Liver (tissue), 9 donors: ENCODE results near the gene GREM2. TPM values are rescaled to one million over a fixed set of nuclear protein-coding genes. Genes with fewer than 3 reads are reported as not detected.
A peak's percentile ranks its signal among the peaks of the same experiment; 100 is the strongest.

Experiments used
- DNase-seq: peaks from one replicate; pipeline ENCODE4 v3.0.0-alpha.2; 2017; ENCODE audit warnings: low spot score
- H3K27ac ChIP-seq, 2 donors: one replicate each; pipeline ENCODE4 v1.7.0; 2013; ENCODE audit warnings: inconsistent platforms in 2 of 2, low read length in 2 of 2, control low read depth in 1 of 2, low read depth in 1 of 2, mild to moderate bottlenecking in 1 of 2
- H3K27me3 ChIP-seq, 4 donors: one replicate each; pipeline versions ENCODE4 v1.6.1 to v1.7.0; 2013; ENCODE audit warnings: low read length in 3 of 4, inconsistent platforms in 1 of 4, mild to moderate bottlenecking in 1 of 4, moderate library complexity in 1 of 4; ENCODE audit not compliant: control insufficient read depth in 4 of 4, insufficient read depth in 4 of 4
- H3K36me3 ChIP-seq, 4 donors: one replicate each; pipeline versions ENCODE4 v1.6.1 to v1.7.0; 2013; ENCODE audit warnings: low read length in 3 of 4, mild to moderate bottlenecking in 3 of 4, low read depth in 1 of 4, moderate library complexity in 1 of 4; ENCODE audit not compliant: control insufficient read depth in 4 of 4, insufficient read depth in 3 of 4
- H3K4me1 ChIP-seq, 4 donors: one replicate each; pipeline versions ENCODE4 v1.6.1 to v1.7.0; 2013; ENCODE audit warnings: low read length in 3 of 4, mild to moderate bottlenecking in 3 of 4, moderate library complexity in 1 of 4; ENCODE audit not compliant: control insufficient read depth in 4 of 4, insufficient read depth in 4 of 4
- H3K4me3 ChIP-seq, 3 donors: one replicate each; pipeline versions ENCODE4 v1.6.1 to v1.7.0; 2013; ENCODE audit warnings: low read length in 3 of 3, control low read depth in 1 of 3, low read depth in 1 of 3, mild to moderate bottlenecking in 1 of 3
- H3K9ac ChIP-seq, 2 donors: one replicate each; pipeline ENCODE4 v1.7.0; 2013; ENCODE audit warnings: low read length in 2 of 2, mild to moderate bottlenecking in 2 of 2, moderate library complexity in 2 of 2, control low read depth in 1 of 2, low read depth in 1 of 2
- H3K9me3 ChIP-seq, 4 donors: one replicate each; pipeline versions ENCODE4 v1.6.1 to v1.7.0; 2013; ENCODE audit warnings: low read length in 3 of 4; ENCODE audit not compliant: control insufficient read depth in 4 of 4
- CTCF ChIP-seq: fragments of 150-350 bp; IDR thresholded peaks from 2 replicates; pipeline ENCODE4 v1.5.1; 2017; ENCODE audit warnings: improper control_type of control experiment, low read depth, low read length; ENCODE audit not compliant: missing input control
- EGR1 ChIP-seq, 2 donors: IDR thresholded peaks; 2 replicates each; pipeline ENCODE4 v1.6.1; 2016 to 2018; ENCODE audit warnings: antibody characterized with exemption in 2 of 2, low read depth in 2 of 2
- FOXA1 ChIP-seq: IDR thresholded peaks from 2 replicates; pipeline ENCODE4 v1.6.1; 2016; ENCODE audit warnings: antibody characterized with exemption
- FOXA2 ChIP-seq: IDR thresholded peaks from 2 replicates; pipeline ENCODE4 v1.6.1; 2016; ENCODE audit warnings: antibody characterized with exemption
- GABPA ChIP-seq, 2 donors: IDR thresholded peaks in 1 of 2; conservative IDR thresholded peaks in 1 of 2; 2 replicates each; pipeline ENCODE4 v1.6.1; 2016; ENCODE audit warnings: antibody characterized with exemption in 2 of 2, mild to moderate bottlenecking in 1 of 2, moderate library complexity in 1 of 2
- HNF4A ChIP-seq, 2 donors: conservative IDR thresholded peaks; 2 replicates each; pipeline ENCODE4 v1.6.1; 2016; ENCODE audit warnings: antibody characterized with exemption in 2 of 2, mild to moderate bottlenecking in 2 of 2
- HNF4G ChIP-seq: IDR thresholded peaks from 2 replicates; pipeline ENCODE4 v1.6.1; 2016; ENCODE audit warnings: antibody characterized with exemption
- JUND ChIP-seq, 2 donors: IDR thresholded peaks; 2 replicates each; pipeline ENCODE4 v1.6.1; 2016; ENCODE audit warnings: antibody characterized with exemption in 2 of 2
- NR2F2 ChIP-seq: IDR thresholded peaks from 2 replicates; pipeline ENCODE4 v1.6.1; 2016; ENCODE audit warnings: antibody characterized with exemption
- RAD21 ChIP-seq, 2 donors: IDR thresholded peaks; 2 replicates each; pipeline ENCODE4 v1.6.1; 2016; ENCODE audit warnings: antibody characterized with exemption in 2 of 2, mild to moderate bottlenecking in 2 of 2
- REST ChIP-seq: IDR thresholded peaks from 2 replicates; pipeline ENCODE4 v1.6.1; 2016; ENCODE audit warnings: antibody characterized with exemption, mild to moderate bottlenecking
- RXRA ChIP-seq, 2 donors: IDR thresholded peaks; 2 replicates each; pipeline ENCODE4 v1.6.1; 2017 to 2018; ENCODE audit warnings: antibody characterized with exemption in 2 of 2, mild to moderate bottlenecking in 1 of 2
- SP1 ChIP-seq: IDR thresholded peaks from 2 replicates; pipeline ENCODE4 v1.6.1; 2018; ENCODE audit warnings: antibody characterized with exemption, mild to moderate bottlenecking
- TAF1 ChIP-seq: conservative IDR thresholded peaks from 2 replicates; pipeline ENCODE4 v1.6.1; 2016; ENCODE audit warnings: antibody characterized with exemption, mild to moderate bottlenecking
- YY1 ChIP-seq: IDR thresholded peaks from 2 replicates; pipeline ENCODE4 v1.6.1; 2016; ENCODE audit warnings: antibody characterized with exemption, mild to moderate bottlenecking
- WGBS: extraction: QIAGEN DNeasy Blood & Tissue Kit; methylation state at CpG from one replicate; pipeline ENCODE4 v1.1.7; 2013; 5-methylcytosine and 5-hydroxymethylcytosine counted together
- polyA plus RNA-seq, 2 donors: library from polyadenylated mRNA; stranded (reverse) in 1 of 2; unstranded in 1 of 2; fragments of 200-250 nt in 1 of 2; fragments of >200 nt in 1 of 2; fragmentation: Nextera tagmentation in 1 of 2; extraction: Ambion mirVana in 1 of 2; gene quantifications; one replicate each; pipeline versions ENCODE4 v1.2.1 to v1.2.3, GENCODE V29; 2013 to 2015
- total RNA-seq, 2 donors: library from RNA; depleted of rRNA; stranded (reverse); fragments of >200 nt; gene quantifications; one replicate each; pipeline ENCODE4 v1.2.3, GENCODE V29; 2014
- TF ChIP-seq, protein P1 (sequence below): IDR thresholded peaks from 2 replicates; pipeline ENCODE4 v1.6.1; 2016; ENCODE audit warnings: antibody characterized with exemption
- TF ChIP-seq, protein P2 (sequence below): IDR thresholded peaks from 2 replicates; pipeline ENCODE4 v1.6.1; 2016; ENCODE audit warnings: antibody characterized with exemption
- donor health status: healthy.
- donor health status: healthy.
- donor health status: healthy.
- donor health status: healthy.
- donor health status: healthy.

The GREM2 gene
- total and polyA plus RNA-seq, 4 donors: 0.19 to 19.5 (median 4.3) TPM

- Histone ChIP-seq H3K27ac (peak overlapping the region; percentile 42 to 72), H3K27me3 (no peaks in the 10 kb centered on the region), H3K4me3 (no peak overlapping the region), H3K9me3 (no peaks in the 10 kb centered on the region), H3K4me1 (peaks cover 3 to 10% (median 7%) of the 10 kb centered on the region in 4 donors), H3K36me3 (peaks cover 0 to 4% (median under 1%) of the 10 kb centered on the region in 4 donors), H3K9ac (no peak overlapping the region)
- TF ChIP-seq GABPA (IDR thresholded peaks at IDR 0.05 in 1 of 2, conservative IDR thresholded peaks at IDR 0.05 in 1 of 2) (no peak), HNF4A (conservative IDR thresholded peaks at IDR 0.05) (peak; percentile 87 to 95), FOXA2 (peak; percentile 32), RXRA (IDR thresholded peaks at IDR 0.05) (peak; percentile 11 to 61), JUND (IDR thresholded peaks at IDR 0.05) (peak in 1 of 2 donors; percentile 61), TAF1 (no peak), RAD21 (IDR thresholded peaks at IDR 0.05) (peak; percentile 31 to 38), SP1 (peak; percentile 83), REST (peak; percentile 59), HNF4G (peak; percentile 65), YY1 (peak; percentile 63)
- TF ChIP-seq, protein P1, sequence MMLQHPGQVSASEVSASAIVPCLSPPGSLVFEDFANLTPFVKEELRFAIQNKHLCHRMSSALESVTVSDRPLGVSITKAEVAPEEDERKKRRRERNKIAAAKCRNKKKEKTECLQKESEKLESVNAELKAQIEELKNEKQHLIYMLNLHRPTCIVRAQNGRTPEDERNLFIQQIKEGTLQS: no peak
- DNase-seq: no peak
- WGBS: 23% methylated on average over 6 of the region's 6 CpGs
Measured at GRCh38 chr1:240522122-240522822, 89.7 kb downstream of the GREM2 start.

DNA sequence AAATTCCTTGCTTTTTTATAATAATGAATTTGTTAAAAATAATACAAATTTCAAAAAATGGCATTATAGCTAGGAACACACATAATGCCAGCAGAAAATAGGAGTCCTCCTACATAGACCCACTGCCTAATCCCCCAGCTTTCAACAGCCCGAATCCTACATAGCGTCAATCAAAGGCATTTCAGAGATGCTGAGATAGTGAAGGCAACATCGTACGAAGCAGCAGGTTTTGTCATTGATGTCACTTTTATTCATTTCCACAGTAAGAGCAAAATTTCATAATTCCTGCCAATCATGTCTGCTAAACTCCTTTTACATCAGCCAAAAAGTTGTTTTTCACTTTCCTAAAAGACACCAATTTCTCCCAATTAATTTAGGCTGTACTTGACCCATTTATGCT, 94.1 kb downstream of the GREM2 start:
- WGBS: 87% methylated on average over 4 of the region's 4 CpGs
- H3K9me3 ChIP-seq: no peaks in the 10 kb centered on the region
- no peak for DNase-seq
- TF ChIP-seq FOXA2: no peak
- no peak for TF ChIP-seq GABPA (IDR thresholded peaks at IDR 0.05 in 1 of 2, conservative IDR thresholded peaks at IDR 0.05 in 1 of 2)
- TF ChIP-seq SP1: no peak
- TF ChIP-seq FOXA1: no peak
- TF ChIP-seq HNF4A (conservative IDR thresholded peaks at IDR 0.05): no peak
- no peak for TF ChIP-seq RAD21 (IDR thresholded peaks at IDR 0.05)
- no peak for TF ChIP-seq CTCF
- no peak for TF ChIP-seq RXRA (IDR thresholded peaks at IDR 0.05)
- TF ChIP-seq NR2F2: no peak
- no peak for TF ChIP-seq EGR1 (IDR thresholded peaks at IDR 0.05; ENCODE audit: low read depth in 2 of 2)
- no peak for TF ChIP-seq HNF4G
- no peak for TF ChIP-seq TAF1
- no peak for TF ChIP-seq JUND (IDR thresholded peaks at IDR 0.05)
- TF ChIP-seq YY1: no peak
- TF ChIP-seq, protein P2, sequence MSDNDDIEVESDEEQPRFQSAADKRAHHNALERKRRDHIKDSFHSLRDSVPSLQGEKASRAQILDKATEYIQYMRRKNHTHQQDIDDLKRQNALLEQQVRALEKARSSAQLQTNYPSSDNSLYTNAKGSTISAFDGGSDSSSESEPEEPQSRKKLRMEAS: no peak
- H3K4me1 ChIP-seq: peaks cover 3 to 7% (median 4%) of the 10 kb centered on the region in 4 donors
- no peaks in the 10 kb centered on the region for H3K36me3 ChIP-seq
- no peak overlapping the region for H3K27ac ChIP-seq
- no peak overlapping the region for H3K9ac ChIP-seq
- H3K27me3 ChIP-seq: no peaks in the 10 kb centered on the region
- no peak overlapping the region for H3K4me3 ChIP-seq
